Glomerular endothelial cell (primary cell): ENCODE results near the gene SPIB. TPM values are rescaled to one million over a fixed set of nuclear protein-coding genes. Genes with fewer than 3 reads are reported as not detected.
"Not testable (repeated sequence)": the region's sequence is repeated elsewhere in the genome, so short reads cannot be mapped to it uniquely, and the experiment has no call there.

Source experiments
- DNase-seq: peaks from one replicate; pipeline ENCODE4 v3.0.0-alpha.2; 2011; ENCODE audit warnings: low read depth, low spot score; ENCODE audit errors: extremely low read depth
- total RNA-seq: library from RNA; depleted of rRNA; stranded (reverse); fragments of >200 nt; gene quantifications from 2 replicates; pipeline ENCODE4 v1.2.3, GENCODE V29; 2015

The SPIB gene
- total RNA-seq, 1 donor from 2014 or later: not detected

- no peak for DNase-seq
Observed at GRCh38 chr19:50465986-50466705, 47.4 kb downstream of the SPIB start.

- no peak for DNase-seq
Observed at GRCh38 chr19:50466706-50467039, 47.9 kb downstream of the SPIB start.

GRCh38 chr19:50467566-50467965, 48.8 kb downstream of the SPIB start:
- no peak for DNase-seq

GRCh38 chr19:50468818-50469217, 50.1 kb downstream of the SPIB start:
- DNase-seq: no peak

- DNase-seq: not testable (repeated sequence)
Observed at GRCh38 chr19:50473336-50473735, 54.6 kb downstream of the SPIB start.

- DNase-seq: no peak
Observed at GRCh38 chr19:50475101-50475568, 56.4 kb downstream of the SPIB start.

GRCh38 chr19:50475736-50476223, 57.0 kb downstream of the SPIB start:
- no peak for DNase-seq

GRCh38 chr19:50476224-50476906, 57.6 kb downstream of the SPIB start, which contains the start of the genes EMC10 and GARIN5A:
Gene EMC10, plus strand, starts transcription at chr19:50476507. Its CDS starts 38 bp downstream, at chr19:50476545.
Gene GARIN5A, minus strand, starts transcription at chr19:50476848. Its CDS starts 460 bp downstream, at chr19:50476388.
- no peak for DNase-seq

GRCh38 chr19:50476907-50477238, 58.1 kb downstream of the SPIB start:
- DNase-seq: no peak

- no peak for DNase-seq
Observed at GRCh38 chr19:50477751-50478515, 59.2 kb downstream of the SPIB start.

GRCh38 chr19:50478901-50479715, 60.4 kb downstream of the SPIB start:
- no peak for DNase-seq

GRCh38 chr19:50479761-50480251, 61.1 kb downstream of the SPIB start:
- DNase-seq: no peak

GRCh38 chr19:50480281-50481111, 61.8 kb downstream of the SPIB start:
- no peak for DNase-seq

Other genes with a start within 250 kb of the SPIB start
- gene MYH14, start 215.3 kb upstream of the SPIB start, total RNA-seq: 0.99 and 1.2 TPM in 2 replicates
- 0.64 TPM in 1 of 2 replicates, not detected in the other for gene KCNC3, start 89.6 kb upstream of the SPIB start, total RNA-seq
- 0.10 and 0.70 TPM in 2 replicates for gene NAPSA, start 53.3 kb upstream of the SPIB start, total RNA-seq
- gene NR1H2, start 42.5 kb upstream of the SPIB start, total RNA-seq: 65.8 and 68.7 TPM in 2 replicates
- 24.0 and 29.4 TPM in 2 replicates for gene POLD1, start 34.6 kb upstream of the SPIB start, total RNA-seq
- not detected in 2 replicates for gene MYBPC2, start 14.0 kb downstream of the SPIB start, total RNA-seq
- gene EMC10, start 57.6 kb downstream of the SPIB start, total RNA-seq: 120 and 121 TPM in 2 replicates
- gene GARIN5A, start 57.9 kb downstream of the SPIB start, total RNA-seq: 0.39 TPM in 1 of 2 replicates, not detected in the other
- 23.9 and 30.1 TPM in 2 replicates for gene JOSD2, start 92.3 kb downstream of the SPIB start, total RNA-seq
- gene ASPDH, start 95.0 kb downstream of the SPIB start, total RNA-seq: not detected in 2 replicates
- gene LRRC4B, start 149.5 kb downstream of the SPIB start, total RNA-seq: not detected in 2 replicates
- gene SYT3, start 220.9 kb downstream of the SPIB start, total RNA-seq: 0.53 and 0.82 TPM in 2 replicates
- gene C19orf81, start 230.5 kb downstream of the SPIB start, total RNA-seq: 3.1 and 9.0 TPM in 2 replicates